NCI-H2227 (cell line): Measurements from ENCODE around the gene HAP1.
"Not testable (repeated sequence)": the region's sequence is repeated elsewhere in the genome, so short reads cannot be mapped to it uniquely, and the experiment has no call there.

Experiments
- DNase-seq: peaks from one replicate; lab custom pipeline; 2025; ENCODE audit not compliant: unreplicated experiment; lab: John Stamatoyannopoulos, UW

The HAP1 gene

GRCh38 chr17:41691031-41691777, 43.2 kb downstream of the HAP1 start:
- no peak for DNase-seq

GRCh38 chr17:41690497-41690896, 43.9 kb downstream of the HAP1 start:
- no peak for DNase-seq

- peak; percentile 77 for DNase-seq
Observed at GRCh38 chr17:41689497-41690299, 44.7 kb downstream of the HAP1 start.

GRCh38 chr17:41688641-41689496, 45.6 kb downstream of the HAP1 start, which contains the start of gene EIF1:
TSS of gene EIF1 (plus strand) at chr17:41688885. CDS start at chr17:41689039, 154 bp downstream.
- peak; percentile 100 for DNase-seq

- peak; percentile 73 for DNase-seq
Observed at GRCh38 chr17:41687828-41688640, 46.4 kb downstream of the HAP1 start.

GRCh38 chr17:41686281-41686680, 48.2 kb downstream of the HAP1 start:
- DNase-seq = no peak

- not testable (repeated sequence) for DNase-seq
Observed at GRCh38 chr17:41685753-41686152, 48.7 kb downstream of the HAP1 start.

- peak; percentile 51 for DNase-seq
Observed at GRCh38 chr17:41684035-41684434, 50.4 kb downstream of the HAP1 start.

GRCh38 chr17:41683441-41684007, 50.9 kb downstream of the HAP1 start:
- DNase-seq = peak; percentile 47

GRCh38 chr17:41682631-41683030, 51.8 kb downstream of the HAP1 start:
- DNase-seq = no peak

GRCh38 chr17:41681776-41682175, 52.7 kb downstream of the HAP1 start:
- no peak for DNase-seq

GRCh38 chr17:41680426-41681040, 53.9 kb downstream of the HAP1 start:
- DNase-seq = peak; percentile 42

GRCh38 chr17:41679740-41680425, 54.6 kb downstream of the HAP1 start:
- no peak for DNase-seq

GRCh38 chr17:41678907-41679739, 55.3 kb downstream of the HAP1 start:
- no peak for DNase-seq

- DNase-seq = no peak
Observed at GRCh38 chr17:41678411-41678906, 56.0 kb downstream of the HAP1 start.

- no peak for DNase-seq
Observed at GRCh38 chr17:41676058-41676419, 58.4 kb downstream of the HAP1 start.

- DNase-seq = not testable (repeated sequence)
Observed at GRCh38 chr17:41675157-41676057, 59.0 kb downstream of the HAP1 start.
